HCT116 (cell line): Measurements from ENCODE around the gene CNDP1.

Source experiments
- CBX3 ChIP-seq: IDR thresholded peaks from 2 replicates; pipeline ENCODE4 v1.6.1; 2012; ENCODE audit warnings: low read depth
- EZH2phosphoT487 ChIP-seq: fragments of 200-600 bp; IDR thresholded peaks from 2 replicates; pipeline ENCODE4 v1.6.1; 2018; ENCODE audit warnings: antibody characterized with exemption, borderline replicate concordance
- POLR2A ChIP-seq: IDR thresholded peaks from 2 replicates; pipeline ENCODE4 v1.7.0; 2011; ENCODE audit warnings: borderline replicate concordance; ENCODE audit not compliant: insufficient read depth, insufficient read length; ENCODE audit errors: extremely low read depth
- YY1 ChIP-seq: IDR thresholded peaks from 2 replicates; pipeline ENCODE4 v1.6.1; 2011; ENCODE audit warnings: low read length, low read depth, moderate library complexity, mild to moderate bottlenecking; ENCODE audit not compliant: insufficient replicate concordance; ENCODE audit errors: extremely low read depth
- TF ChIP-seq, protein P1 (sequence below): IDR thresholded peaks from 2 replicates; pipeline ENCODE4 v1.6.1; 2012

DNA sequence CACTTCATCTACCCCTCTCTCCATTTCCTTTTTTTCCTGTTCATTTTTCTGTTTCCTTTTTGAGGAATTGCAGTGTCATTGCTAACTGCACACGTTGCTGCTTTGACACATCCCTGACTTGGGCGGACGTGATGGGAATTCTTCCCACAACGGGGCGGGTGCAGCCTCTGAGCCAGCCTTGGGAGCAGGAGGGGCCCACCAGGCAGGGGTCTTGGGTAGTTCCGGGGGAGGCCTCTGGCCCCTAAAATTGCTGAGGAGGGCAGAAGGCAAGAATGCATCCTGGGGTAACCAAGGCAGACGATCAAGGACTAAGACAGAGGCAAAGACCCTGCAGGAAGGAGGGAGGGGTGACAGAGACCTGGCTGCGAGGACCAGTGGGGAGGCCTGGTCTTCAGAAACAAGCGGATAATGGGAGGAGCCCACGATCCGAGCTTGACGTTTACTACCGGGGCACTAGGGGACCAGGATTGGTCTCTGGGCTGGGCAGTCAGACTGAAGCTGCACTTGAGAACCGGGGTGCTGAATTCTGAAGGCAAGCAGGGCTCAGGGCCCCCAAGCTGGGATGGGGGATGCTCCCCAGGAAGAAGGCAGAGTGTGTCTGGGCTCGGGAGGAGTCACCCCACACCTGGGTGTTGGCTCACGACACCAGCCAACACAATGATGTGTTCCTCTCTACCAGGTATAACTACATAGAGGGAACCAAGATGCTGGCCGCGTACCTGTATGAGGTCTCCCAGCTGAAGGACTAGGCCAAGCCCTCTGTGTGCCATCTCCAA is 14.8 kb upstream of the CNDP1 start:
- TF ChIP-seq POLR2A (no peak), EZH2phosphoT487 (no peak), YY1 (no peak), CBX3 (no peak)
- TF ChIP-seq, protein P1, sequence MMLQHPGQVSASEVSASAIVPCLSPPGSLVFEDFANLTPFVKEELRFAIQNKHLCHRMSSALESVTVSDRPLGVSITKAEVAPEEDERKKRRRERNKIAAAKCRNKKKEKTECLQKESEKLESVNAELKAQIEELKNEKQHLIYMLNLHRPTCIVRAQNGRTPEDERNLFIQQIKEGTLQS, result no peak
